ENCODE results near the gene BRAP.
A peak's percentile ranks its signal among the peaks of the same experiment; 100 is the strongest.
"Not testable (repeated sequence)": the region's sequence is repeated elsewhere in the genome, so short reads cannot be mapped to it uniquely, and the experiment has no call there.

The BRAP gene

GRCh38 chr12:111605911-111606766, 79.6 kb downstream of the BRAP start:
- DNase-seq, result no peak

GRCh38 chr12:111602857-111603256, 82.9 kb downstream of the BRAP start:
- DNase-seq, result not testable (repeated sequence)

- no peak for DNase-seq
Measured at GRCh38 chr12:111602348-111602747, 83.4 kb downstream of the BRAP start.

GRCh38 chr12:111600986-111601385, 84.8 kb downstream of the BRAP start:
- not testable (repeated sequence) for DNase-seq

GRCh38 chr12:111600205-111600642, 85.5 kb downstream of the BRAP start:
- no peak for DNase-seq

GRCh38 chr12:111599453-111600204, 86.1 kb downstream of the BRAP start:
- peak; percentile 80 for DNase-seq

- DNase-seq, result peak; percentile 40
Measured at GRCh38 chr12:111598637-111599452, 86.9 kb downstream of the BRAP start, which contains the start of gene ATXN2. TSS of gene ATXN2 (minus strand) at chr12:111599315. CDS start at chr12:111599034, 281 bp downstream.

GRCh38 chr12:111597831-111598636, 87.7 kb downstream of the BRAP start:
- DNase-seq, result no peak

- peak; percentile 44 for DNase-seq
Measured at GRCh38 chr12:111596985-111597830, 88.5 kb downstream of the BRAP start.

- not testable (repeated sequence) for DNase-seq
Measured at GRCh38 chr12:111595341-111595835, 90.4 kb downstream of the BRAP start.
